Psoas muscle (tissue), 8 donors: ENCODE results near the gene RALGPS2. TPM values are rescaled to one million over a fixed set of nuclear protein-coding genes. Genes with fewer than 3 reads are reported as not detected.

Source experiments
- ATAC-seq, 4 donors: fragments of 200-7000 bp; cut with Tn5 transposase; one replicate each; pipeline ENCODE4 v1.9.1; 2020; ENCODE audit warnings: moderate library complexity in 3 of 4, mild to moderate bottlenecking in 2 of 4
- DNase-seq, 2 donors: peaks; one replicate each; pipeline ENCODE4 v3.0.0-alpha.2; 2020
- H3K27ac ChIP-seq: fragments of 200-600 bp; one replicate; pipeline ENCODE4 v1.8.0; 2022
- H3K27me3 ChIP-seq, 3 donors: fragments of 200-600 bp in 1 of 3; one replicate each; pipeline versions ENCODE4 v1.6.1 to v1.8.0; 2013 to 2022; ENCODE audit warnings: low read length in 2 of 3, mild to moderate bottlenecking in 2 of 3, moderate library complexity in 1 of 3; ENCODE audit not compliant: insufficient read depth in 3 of 3
- H3K36me3 ChIP-seq, 2 donors: fragments of 200-600 bp in 1 of 2; one replicate each; pipeline versions ENCODE4 v1.6.1 to v1.8.0; 2013 to 2022; ENCODE audit warnings: low read depth in 1 of 2, mild to moderate bottlenecking in 1 of 2, moderate library complexity in 1 of 2; ENCODE audit not compliant: insufficient read depth in 1 of 2
- H3K4me1 ChIP-seq: fragments of 200-600 bp; one replicate; pipeline ENCODE4 v1.8.0; 2022
- H3K4me3 ChIP-seq: fragments of 200-600 bp; one replicate; pipeline ENCODE4 v1.8.0; 2022; ENCODE audit warnings: mild to moderate bottlenecking
- H3K9me3 ChIP-seq: fragments of 200-600 bp; one replicate; pipeline ENCODE4 v1.8.0; 2022
- WGBS, 3 donors: extraction: QIAGEN DNeasy Blood & Tissue Kit; methylation state at CpG; one replicate each; pipeline versions ENCODE4 v1.1.6 to v1.1.7; 2013; 5-methylcytosine and 5-hydroxymethylcytosine counted together
- intact Hi-C, 2 donors: fragments of 100-400 bp; cut with DNase I; formaldehyde crosslinking; loops; one replicate each; pipeline versions ENCODE4 v1.11.0 to v1.14.2; 2022
- polyA plus RNA-seq, 3 donors: library from polyadenylated mRNA; stranded (reverse); fragments of 200-250 nt; gene quantifications; one replicate each; pipeline ENCODE4 v1.2.3, GENCODE V29; 2013
- total RNA-seq, 4 donors: library from RNA; stranded (reverse); fragmentation: NEBNext Ultra II Directional in 2 of 4; extraction: Animal tissue kit (Norgen Biotek cat#: 25700) in 2 of 4; gene quantifications; one replicate each; pipeline versions ENCODE4 v1.2.1 to v1.2.4, GENCODE V29; 2021 to 2023
- TF ChIP-seq, protein P1 (sequence below): fragments of 200-600 bp; IDR thresholded peaks from one replicate; pipeline ENCODE4 v1.8.0; 2022; ENCODE audit warnings: antibody characterized with exemption
- donor health status: healthy with polysubstance abuse.
- donor health status: DM: no; HTN: no; CAD: no; lungs with moderate emphysema.
- donor health status: Bipolar disorder and iron deficiency.
- donor health status: healthy.
- donor health status: DM: yes; HTN: yes; CAD: no.
- donor health status: DM: no; HTN: no; CAD: no.
- donor health status: DM: no; HTN: no; CAD: no.
- donor health status: DM: yes; HTN: yes; CAD: no.

Gene RALGPS2
- total and polyA plus RNA-seq, 7 donors, result 0.69 to 6.2 (median 2.4) TPM

- TF ChIP-seq, protein P1, sequence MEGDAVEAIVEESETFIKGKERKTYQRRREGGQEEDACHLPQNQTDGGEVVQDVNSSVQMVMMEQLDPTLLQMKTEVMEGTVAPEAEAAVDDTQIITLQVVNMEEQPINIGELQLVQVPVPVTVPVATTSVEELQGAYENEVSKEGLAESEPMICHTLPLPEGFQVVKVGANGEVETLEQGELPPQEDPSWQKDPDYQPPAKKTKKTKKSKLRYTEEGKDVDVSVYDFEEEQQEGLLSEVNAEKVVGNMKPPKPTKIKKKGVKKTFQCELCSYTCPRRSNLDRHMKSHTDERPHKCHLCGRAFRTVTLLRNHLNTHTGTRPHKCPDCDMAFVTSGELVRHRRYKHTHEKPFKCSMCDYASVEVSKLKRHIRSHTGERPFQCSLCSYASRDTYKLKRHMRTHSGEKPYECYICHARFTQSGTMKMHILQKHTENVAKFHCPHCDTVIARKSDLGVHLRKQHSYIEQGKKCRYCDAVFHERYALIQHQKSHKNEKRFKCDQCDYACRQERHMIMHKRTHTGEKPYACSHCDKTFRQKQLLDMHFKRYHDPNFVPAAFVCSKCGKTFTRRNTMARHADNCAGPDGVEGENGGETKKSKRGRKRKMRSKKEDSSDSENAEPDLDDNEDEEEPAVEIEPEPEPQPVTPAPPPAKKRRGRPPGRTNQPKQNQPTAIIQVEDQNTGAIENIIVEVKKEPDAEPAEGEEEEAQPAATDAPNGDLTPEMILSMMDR, result no peak
- 77 to 84% (median 78%) methylated on average over 5 of the region's 5 CpGs for WGBS, 3 donors
Measured at GRCh38 chr1:178970184-178970583, 245.1 kb downstream of the RALGPS2 start.

More at GRCh38 chr1:178970184-178970583, 245.1 kb downstream of the RALGPS2 start:
- intact Hi-C loops, result no loop called here
- H3K9me3 ChIP-seq, result no peaks in the 10 kb centered on the region
- H3K36me3 ChIP-seq, result no peaks in the 10 kb centered on the region
- no peak for DNase-seq
- no peaks in the 10 kb centered on the region for H3K4me1 ChIP-seq
- H3K27ac ChIP-seq, result no peak overlapping the region
- no peak overlapping the region for H3K4me3 ChIP-seq
- no peak for ATAC-seq
- H3K27me3 ChIP-seq, result peaks cover 0 to 1% (median 0%) of the 10 kb centered on the region in 3 donors

Other genes with a start within 250 kb of the RALGPS2 start
- under 1 TPM in 1 of 4 donors, not detected in 3; 0.22 TPM for gene CLEC20A, start 228.3 kb upstream of the RALGPS2 start, total RNA-seq
- not detected for gene CLEC20A, start 228.3 kb upstream of the RALGPS2 start, polyA plus RNA-seq
- gene TEX35, start 212.1 kb upstream of the RALGPS2 start, total RNA-seq, result not detected
- not detected for gene TEX35, start 212.1 kb upstream of the RALGPS2 start, polyA plus RNA-seq
- gene ANGPTL1, start 145.8 kb downstream of the RALGPS2 start, total RNA-seq, result 10 to 100 TPM; 25.3 to 46.9 (median 42.2) TPM
- gene ANGPTL1, start 145.8 kb downstream of the RALGPS2 start, polyA plus RNA-seq, result 10 to 100 TPM; 12.9 to 52.4 (median 26.1) TPM